HG03175 (cell line): Measurements from ENCODE around the gene TRIM2.
A peak's percentile ranks its signal among the peaks of the same experiment; 100 is the strongest.
"Not testable (repeated sequence)": the region's sequence is repeated elsewhere in the genome, so short reads cannot be mapped to it uniquely, and the experiment has no call there.

Source experiments
- ATAC-seq: cut with Tn5 transposase; IDR thresholded peaks from one replicate; pipeline ENCODE4 v1.9.1; 2021; ENCODE audit warnings: mild to moderate bottlenecking, moderate library complexity; ENCODE audit not compliant: unreplicated experiment

Gene TRIM2

DNA sequence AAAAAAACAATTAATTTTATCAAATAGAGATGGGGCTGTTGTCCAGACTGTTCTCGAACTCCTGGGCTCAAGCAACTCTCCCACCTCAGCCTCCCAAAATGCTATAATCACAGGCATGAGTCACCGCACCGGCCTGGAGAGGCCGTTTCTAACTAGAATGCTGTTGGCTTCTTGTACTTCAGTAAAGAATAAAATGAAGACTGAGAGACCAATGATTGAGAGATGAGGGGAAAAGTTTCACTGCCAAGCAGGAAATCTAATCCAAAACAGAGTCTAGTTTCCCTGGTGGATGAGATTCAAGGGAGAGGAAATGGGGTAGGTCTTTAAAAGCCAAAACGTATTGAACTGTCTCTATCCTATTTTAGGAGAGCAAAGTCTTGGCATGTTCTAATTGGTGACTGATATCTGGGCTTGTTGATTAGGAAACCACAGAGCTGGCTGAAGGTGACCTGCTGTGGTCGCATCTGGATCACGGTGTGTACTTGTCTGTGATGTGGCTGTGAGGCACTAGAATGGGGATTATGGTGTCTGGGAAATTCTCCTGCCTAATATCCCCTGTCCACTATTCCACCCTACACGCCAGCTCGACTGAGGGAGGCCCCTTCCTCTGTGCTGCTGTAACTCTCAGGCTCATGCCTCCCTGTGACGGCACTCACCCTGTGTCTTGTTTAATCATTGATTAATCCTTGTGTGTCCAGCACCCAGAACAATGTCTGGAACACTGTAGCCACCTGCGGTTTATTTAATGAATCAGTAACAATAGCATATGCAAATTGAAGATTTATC, 15.0 kb upstream of the TRIM2 start:
- ATAC-seq: no peak

DNA sequence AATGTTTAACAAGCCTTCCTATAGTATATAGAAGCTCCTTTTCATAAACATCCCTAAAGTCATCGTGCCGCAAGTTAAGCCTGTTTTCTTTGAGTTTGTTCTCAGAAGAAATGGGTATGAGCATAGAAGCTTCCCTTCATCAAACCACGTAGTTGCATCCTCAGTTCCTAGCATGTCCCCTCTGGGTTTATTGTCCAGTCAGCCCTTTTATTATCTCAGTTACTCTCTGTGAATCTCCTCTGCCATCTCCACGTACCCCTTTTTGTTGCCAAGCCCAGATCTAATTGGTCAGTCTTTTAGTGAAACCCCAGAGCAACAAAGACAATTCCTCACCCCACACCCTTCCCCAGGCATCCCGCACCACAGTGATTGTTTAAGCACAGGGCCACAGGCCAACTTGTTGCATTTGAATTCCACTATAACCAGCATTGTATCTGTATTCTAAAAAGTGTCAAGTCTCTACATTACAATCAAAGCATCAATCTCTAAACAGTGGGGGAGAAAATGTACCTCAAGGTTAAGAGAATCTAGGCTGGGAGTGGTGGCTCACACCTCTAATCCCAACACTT, 12.4 kb upstream of the TRIM2 start:
- no peak for ATAC-seq

- no peak for ATAC-seq
Observed at GRCh38 chr4:153197301-153197700, 6.9 kb upstream of the TRIM2 start.

DNA sequence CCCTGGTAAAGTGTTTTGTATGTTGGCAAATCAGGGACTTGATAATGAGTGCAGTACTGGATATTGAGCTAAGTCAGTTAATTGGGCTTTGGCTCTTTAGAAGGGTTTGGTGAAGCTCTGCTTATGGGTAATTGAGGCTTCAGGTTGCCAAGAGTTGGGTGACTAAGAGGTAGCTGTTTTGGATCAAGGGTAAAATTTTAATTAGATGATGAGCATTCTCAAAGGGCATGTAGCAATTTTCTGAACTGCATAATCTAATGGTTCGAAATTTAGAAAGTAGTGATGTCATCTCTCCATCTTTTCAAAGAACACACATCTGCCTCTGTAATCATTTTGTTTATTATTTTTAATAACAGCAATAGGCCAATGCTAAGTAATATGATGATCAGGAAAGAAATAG, 5.5 kb upstream of the TRIM2 start:
- no peak for ATAC-seq

DNA sequence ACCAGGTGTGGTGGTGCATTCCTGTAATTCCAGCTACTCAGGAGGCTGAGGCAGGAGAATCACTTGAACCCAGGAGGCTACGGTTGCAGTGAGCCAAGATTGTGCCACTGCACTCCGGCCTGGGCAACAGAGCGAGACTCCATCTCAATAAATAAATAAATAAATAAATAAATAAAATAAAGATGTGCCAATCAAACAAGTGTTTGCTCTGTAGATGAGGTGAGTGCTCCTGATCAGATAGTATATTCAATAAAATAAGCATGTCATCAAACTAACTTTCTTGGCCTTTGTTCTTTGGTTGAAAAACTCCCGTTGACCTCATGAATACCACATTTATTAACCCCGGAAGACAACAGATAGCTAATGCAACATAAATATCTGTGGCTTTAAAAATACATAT, 497 bp upstream of the TRIM2 start:
- not testable (repeated sequence) for ATAC-seq

- ATAC-seq: peak; percentile 52
Observed at GRCh38 chr4:153204728-153205648, 745 bp downstream of the TRIM2 start.

DNA sequence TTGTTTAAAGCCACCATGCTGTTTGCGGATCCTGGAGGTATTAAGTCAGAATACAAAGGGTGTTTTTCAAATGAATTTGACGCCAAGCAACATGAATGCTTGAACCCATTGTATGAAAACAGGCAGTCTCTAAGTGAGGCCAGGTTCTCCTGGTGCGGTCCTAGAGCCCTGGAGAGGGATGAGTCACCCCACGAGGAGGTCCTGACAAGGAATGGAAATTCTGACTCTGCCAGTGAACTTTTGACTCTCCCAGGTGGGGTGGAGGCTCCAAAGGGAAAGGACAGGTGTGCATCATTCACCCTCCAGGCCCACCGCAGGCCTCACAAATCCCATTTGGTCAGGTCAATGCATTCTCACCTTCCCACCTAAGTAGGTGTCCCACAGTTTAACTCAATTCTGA, 1.5 kb downstream of the TRIM2 start:
- ATAC-seq: no peak

DNA sequence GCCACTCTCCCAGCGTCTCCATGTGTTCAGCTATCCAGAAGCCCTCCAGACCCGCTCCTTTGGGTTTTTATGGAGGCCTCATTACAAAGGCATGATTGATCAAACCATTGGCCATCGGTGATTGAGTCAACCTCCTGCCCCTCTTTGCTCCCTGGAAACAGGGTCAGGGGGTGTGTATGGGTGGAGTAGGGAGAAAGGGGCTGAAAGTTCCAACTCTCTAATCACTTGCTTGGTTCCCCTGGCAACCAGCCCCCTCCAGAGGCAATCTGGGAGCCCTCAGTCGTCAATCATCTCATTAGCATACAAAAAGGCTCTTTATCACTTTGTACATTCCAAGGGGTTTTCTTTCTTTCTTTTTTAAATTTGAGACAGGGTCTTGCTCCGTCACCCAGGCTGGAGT, 2.3 kb downstream of the TRIM2 start:
- no peak for ATAC-seq

DNA sequence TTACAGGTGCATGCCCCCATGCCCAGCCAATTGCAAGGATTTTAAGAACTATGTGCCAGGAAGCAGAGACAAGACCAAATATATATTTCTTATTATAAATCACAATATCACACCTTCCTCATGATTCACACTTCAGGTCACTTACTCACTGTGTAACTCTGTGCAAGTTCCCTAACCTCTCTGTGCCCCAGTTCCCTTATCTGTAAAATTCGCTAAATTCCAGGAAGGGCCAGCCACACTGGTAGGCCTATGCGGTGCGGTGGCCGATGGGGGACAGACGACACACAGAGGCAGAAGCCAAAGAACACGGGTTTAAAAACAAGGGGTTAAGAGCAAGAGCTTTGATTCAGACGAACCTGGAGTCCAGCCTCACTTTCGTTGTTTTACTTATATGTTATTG, 2.8 kb downstream of the TRIM2 start:
- ATAC-seq: no peak

GRCh38 chr4:153207567-153207966, 3.3 kb downstream of the TRIM2 start:
- no peak for ATAC-seq

GRCh38 chr4:153209410-153209809, 5.2 kb downstream of the TRIM2 start:
- no peak for ATAC-seq

DNA sequence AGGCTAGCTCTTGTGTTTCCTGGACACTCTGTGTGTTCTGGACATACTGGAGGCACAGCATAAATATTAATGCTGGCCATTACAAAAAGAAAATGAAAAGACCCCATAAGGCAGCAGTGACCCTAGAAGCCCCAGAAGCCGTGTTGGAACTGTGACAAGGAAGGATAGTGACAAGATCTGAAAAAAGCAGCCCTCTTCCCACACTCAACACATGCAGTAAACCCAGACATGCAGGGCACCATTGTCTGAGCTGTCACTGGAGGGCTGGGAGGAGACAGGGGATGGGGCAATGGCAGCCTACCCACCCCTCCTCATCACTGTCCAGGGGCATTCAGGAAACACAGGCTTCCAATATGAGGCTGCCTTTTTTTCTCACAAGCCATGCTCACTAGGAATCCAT, 6.5 kb downstream of the TRIM2 start:
- no peak for ATAC-seq

- ATAC-seq: no peak
Observed at GRCh38 chr4:153211986-153212728, 7.9 kb downstream of the TRIM2 start.

- ATAC-seq: no peak
Observed at GRCh38 chr4:153212736-153213135, 8.5 kb downstream of the TRIM2 start.

DNA sequence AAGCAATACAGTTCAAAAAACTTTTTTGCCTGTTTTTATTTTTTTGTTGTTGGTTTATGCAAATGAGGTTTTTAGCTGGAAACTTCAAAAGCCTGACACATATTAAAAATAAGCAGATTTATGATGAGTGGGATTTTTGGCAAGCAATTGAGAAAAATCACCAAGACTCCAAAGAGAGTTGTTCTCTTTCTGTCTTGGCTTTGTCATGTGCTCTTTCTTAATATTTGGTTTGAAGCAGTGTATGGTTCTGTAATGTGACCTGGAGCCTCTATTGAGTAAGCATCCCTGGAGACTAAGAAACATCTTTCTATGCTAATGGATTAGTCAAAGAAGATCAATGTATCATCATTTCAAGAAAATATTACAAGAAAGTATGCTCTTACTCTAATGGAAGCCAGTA, 11.7 kb downstream of the TRIM2 start:
- no peak for ATAC-seq

GRCh38 chr4:153216546-153216945, 12.3 kb downstream of the TRIM2 start:
- no peak for ATAC-seq

- no peak for ATAC-seq
Observed at GRCh38 chr4:153217440-153217839, 13.2 kb downstream of the TRIM2 start.

DNA sequence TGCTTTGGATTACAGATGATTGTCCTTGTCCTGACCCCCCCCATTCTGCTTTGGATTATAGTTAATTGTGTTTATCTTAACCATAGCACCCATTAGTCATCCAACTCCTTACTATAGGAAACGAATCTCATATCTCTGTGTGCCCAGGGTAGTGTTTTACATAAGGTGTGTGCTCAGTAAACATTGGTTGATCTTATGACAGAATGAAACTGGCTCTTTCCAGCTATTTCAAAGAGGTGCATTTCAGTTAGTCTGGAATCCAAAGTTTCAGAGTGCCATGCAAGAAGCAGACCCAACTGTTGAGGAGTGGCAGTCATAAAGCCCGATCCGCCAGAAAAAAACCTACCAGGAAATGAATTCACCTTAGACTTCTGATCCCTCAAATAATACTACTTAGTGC, 14.7 kb downstream of the TRIM2 start:
- no peak for ATAC-seq

- no peak for ATAC-seq
Observed at GRCh38 chr4:153220682-153221395, 16.6 kb downstream of the TRIM2 start.
